GM23338 (cell line): ENCODE results near the gene IRF1. TPM values are rescaled to one million over a fixed set of nuclear protein-coding genes. Genes with fewer than 3 reads are reported as not detected.

Source experiments
- ATAC-seq: fragments of 200-7000 bp; cut with Tn5 transposase; 3 replicates; pipeline ENCODE4 v1.9.1; 2020
- DNase-seq: peaks from one replicate; pipeline ENCODE4 v3.0.0-alpha.2; 2015; ENCODE audit warnings: low spot score
- H2AFZ ChIP-seq: fragments of 200-600 bp; sonication (generic); 2 replicates; pipeline ENCODE4 v1.8.0; 2016; ENCODE audit warnings: antibody characterized with exemption, mild to moderate bottlenecking, moderate library complexity
- H3F3A ChIP-seq: fragments of 200-600 bp; sonication (generic); replicated peaks from 2 replicates; pipeline ENCODE4 v1.8.0; 2017; ENCODE audit warnings: antibody characterized with exemption, mixed run types, low read depth
- H3K27ac ChIP-seq: fragments of 200-600 bp; sonication (generic); 2 replicates; pipeline ENCODE4 v1.6.1; 2016; ENCODE audit warnings: low read depth
- H3K27me3 ChIP-seq: fragments of 200-600 bp; sonication (generic); 2 replicates; pipeline ENCODE4 v1.8.0; 2016; ENCODE audit warnings: mild to moderate bottlenecking, mixed run types, moderate library complexity; ENCODE audit not compliant: insufficient read depth
- H3K36me3 ChIP-seq: fragments of 200-600 bp; sonication (generic); 2 replicates; pipeline ENCODE4 v1.8.0; 2016; ENCODE audit warnings: mild to moderate bottlenecking; ENCODE audit not compliant: insufficient read depth
- H3K4me1 ChIP-seq: fragments of 200-600 bp; sonication (generic); 2 replicates; pipeline ENCODE4 v1.8.0; 2016; ENCODE audit warnings: mild to moderate bottlenecking, moderate library complexity; ENCODE audit not compliant: insufficient read depth
- H3K4me2 ChIP-seq: fragments of 200-600 bp; sonication (generic); 2 replicates; pipeline ENCODE4 v1.7.1; 2017; ENCODE audit warnings: mixed run types
- H3K4me3 ChIP-seq: fragments of 200-600 bp; sonication (generic); 2 replicates; pipeline ENCODE4 v1.6.1; 2016; ENCODE audit warnings: mixed run types
- H3K79me2 ChIP-seq: fragments of 200-600 bp; sonication (generic); replicated peaks from 2 replicates; pipeline ENCODE4 v1.8.0; 2017; ENCODE audit warnings: mild to moderate bottlenecking; ENCODE audit not compliant: insufficient read depth
- H3K9me2 ChIP-seq: fragments of 200-600 bp; sonication (generic); 2 replicates; pipeline ENCODE4 v1.8.0; 2017; ENCODE audit not compliant: insufficient read depth
- H4K20me1 ChIP-seq: fragments of 200-600 bp; sonication (generic); replicated peaks from 2 replicates; pipeline ENCODE4 v1.8.0; 2017; ENCODE audit warnings: mild to moderate bottlenecking; ENCODE audit not compliant: insufficient read depth
- H3K27ac Mint-ChIP-seq: 2 replicates; pipeline ENCODE4 v1.8.0; 2020; ENCODE audit warnings: inconsistent platforms, mild to moderate bottlenecking, moderate library complexity, mixed read lengths
- H3K27me3 Mint-ChIP-seq: 3 replicates; pipeline ENCODE4 v1.8.0; 2022; ENCODE audit warnings: low read depth, mild to moderate bottlenecking, moderate library complexity, mixed read lengths, inconsistent platforms; ENCODE audit not compliant: insufficient read depth, poor library complexity
- H3K36me3 Mint-ChIP-seq: 3 replicates; pipeline ENCODE4 v1.8.0; 2021; ENCODE audit warnings: low read depth, mild to moderate bottlenecking, inconsistent platforms, moderate library complexity, mixed read lengths
- H3K4me1 Mint-ChIP-seq: 3 replicates; pipeline ENCODE4 v1.8.0; 2020; ENCODE audit warnings: mild to moderate bottlenecking, inconsistent platforms, mixed read lengths
- H3K4me3 Mint-ChIP-seq: 3 replicates; pipeline ENCODE4 v1.8.0; 2021; ENCODE audit warnings: moderate library complexity, mild to moderate bottlenecking, inconsistent platforms, mixed read lengths
- H3K9me3 Mint-ChIP-seq: 3 replicates; pipeline ENCODE4 v1.8.0; 2020; ENCODE audit warnings: moderate library complexity, mild to moderate bottlenecking, inconsistent platforms, mixed read lengths
- CREB1 ChIP-seq: fragments of 250-450 bp; sonication (Bioruptor Pico); IDR thresholded peaks from 2 replicates; pipeline ENCODE4 v1.5.0; 2020; ENCODE audit warnings: low read depth, mild to moderate bottlenecking, moderate library complexity
- CTCF ChIP-seq, 2 experiments: fragments of 200-600 bp in 1 of 2; sonication (generic) in 1 of 2; conservative IDR thresholded peaks; 2 replicates each; pipeline versions ENCODE4 v1.5.1 to v1.6.1; 2016 to 2017; ENCODE audit warnings: antibody characterized with exemption in 2 of 2, low read depth in 2 of 2, mild to moderate bottlenecking in 2 of 2, moderate library complexity in 1 of 2
- ETS1 ChIP-seq: IDR thresholded peaks from 2 replicates; pipeline ENCODE4 v1.6.1; 2016; ENCODE audit warnings: antibody characterized with exemption
- EZH2 ChIP-seq: fragments of 200-600 bp; sonication (generic); IDR thresholded peaks from one replicate; pipeline ENCODE4 v1.8.0; 2017; ENCODE audit warnings: antibody characterized with exemption, mild to moderate bottlenecking, low read depth; ENCODE audit not compliant: unreplicated experiment
- EZH2phosphoT487 ChIP-seq: fragments of 200-600 bp; sonication (generic); IDR thresholded peaks from one replicate; pipeline ENCODE4 v1.8.1; 2018; ENCODE audit warnings: antibody characterized with exemption; ENCODE audit not compliant: unreplicated experiment
- JUNB ChIP-seq: IDR thresholded peaks from one replicate; pipeline ENCODE4 v1.6.1; 2016; ENCODE audit warnings: antibody characterized with exemption; ENCODE audit not compliant: unreplicated experiment
- NANOG ChIP-seq: IDR thresholded peaks from 2 replicates; pipeline ENCODE4 v1.6.1; 2016; ENCODE audit warnings: antibody characterized with exemption, borderline replicate concordance
- POLR2AphosphoS5 ChIP-seq: IDR thresholded peaks from 2 replicates; pipeline ENCODE4 v1.6.1; 2016; ENCODE audit warnings: antibody characterized with exemption, low read depth
- REST ChIP-seq: IDR thresholded peaks from one replicate; pipeline ENCODE4 v1.6.1; 2018; ENCODE audit warnings: antibody characterized with exemption; ENCODE audit not compliant: unreplicated experiment
- STAT1 ChIP-seq: IDR thresholded peaks from one replicate; pipeline ENCODE4 v1.6.1; 2016; ENCODE audit warnings: antibody characterized with exemption; ENCODE audit not compliant: unreplicated experiment
- ZNF114 ChIP-seq: fragments of 250-450 bp; sonication (Bioruptor Pico); IDR thresholded peaks from 2 replicates; pipeline ENCODE4 v1.5.0; 2020; ENCODE audit warnings: mild to moderate bottlenecking, moderate library complexity
- ZNF331 ChIP-seq: fragments of 250-450 bp; sonication (Bioruptor Pico); IDR thresholded peaks from 2 replicates; pipeline ENCODE4 v1.5.0; 2020; ENCODE audit warnings: low read depth, mild to moderate bottlenecking, moderate library complexity
- ZNF462 ChIP-seq: fragments of 250-450 bp; sonication (Bioruptor Pico); IDR thresholded peaks from 2 replicates; pipeline ENCODE4 v1.5.0; 2020; ENCODE audit warnings: mild to moderate bottlenecking, moderate library complexity
- polyA plus RNA-seq: library from polyadenylated mRNA; unstranded; fragments of >200 nt; fragmentation: Nextera tagmentation; extraction: Ambion mirVana; gene quantifications from 2 replicates; pipeline ENCODE4 v1.2.1, GENCODE V29; 2016
- total RNA-seq: library from RNA; depleted of rRNA; stranded (reverse); fragments of >200 nt; shearing (Covaris generic); gene quantifications from 2 replicates; pipeline ENCODE4 v1.2.3, GENCODE V29; 2014

Gene IRF1
- total and polyA plus RNA-seq, 2 experiments from 2014 or later = 6.9 to 8.6 TPM

GRCh38 chr5:132484391-132484725 lies 6.2 kb downstream of the IRF1 start:
- no peak overlapping the region for H3K4me2 ChIP-seq
- H3K27me3 ChIP-seq = peaks cover 3% of the 10 kb centered on the region; the same call in 1 of the 2 replicates
- no peak overlapping the region for H2AFZ ChIP-seq
- no peaks in the 10 kb centered on the region for H3K9me2 ChIP-seq
- Mint-ChIP-seq H3K9me3 (no peaks in the 10 kb centered on the region), H3K27ac (no peak overlapping the region), H3K4me3 (no peak overlapping the region), H3K27me3 (peaks cover 8% of the 10 kb centered on the region), H3K36me3 (peaks cover 20% of the 10 kb centered on the region), H3K4me1 (peaks cover 6% of the 10 kb centered on the region; the same call in 1 of the 3 replicates)
- H3K4me3 ChIP-seq = no peak overlapping the region
- H4K20me1 ChIP-seq = peaks cover 3% of the 10 kb centered on the region; the same call in 1 of the 2 replicates
- H3K4me1 ChIP-seq = peaks cover 1% of the 10 kb centered on the region; the same call in 1 of the 2 replicates
- DNase-seq (no peak), ATAC-seq (no peak)
- no peaks in the 10 kb centered on the region for H3F3A ChIP-seq
- H3K36me3 ChIP-seq = no peaks in the 10 kb centered on the region
- 0 out of 2 replicates have a peak, but pooled peaks cover 3% of the 10 kb centered on the region for H3K79me2 ChIP-seq
- TF ChIP-seq ZNF462 (CRISPR knock-in tag) (no peak), ZNF331 (CRISPR knock-in tag) (no peak), EZH2 (no peak), JUNB (no peak), STAT1 (no peak), CTCF (conservative IDR thresholded peaks at IDR 0.05; ENCODE audit: low read depth in 2 of 2) (no peak), NANOG (no peak), ZNF114 (CRISPR knock-in tag) (no peak), ETS1 (no peak), REST (no peak), CREB1 (CRISPR knock-in tag) (no peak), POLR2AphosphoS5 (no peak), EZH2phosphoT487 (no peak)
- no peak overlapping the region for H3K27ac ChIP-seq
